Smooth muscle cell (in vitro differentiated cells): ENCODE data around the gene KLHL7. TPM values are rescaled to one million over a fixed set of nuclear protein-coding genes. Genes with fewer than 3 reads are reported as not detected.

Experiments
- DNase-seq: peaks from one replicate; lab custom pipeline; 2025; ENCODE audit not compliant: unreplicated experiment; lab: John Stamatoyannopoulos, UW
- H2AFZ ChIP-seq: fragments of 200-600 bp; sonication (generic); 2 replicates; pipeline ENCODE4 v1.6.0; 2016; ENCODE audit warnings: antibody characterized with exemption, low read depth, mild to moderate bottlenecking
- H3F3A ChIP-seq: fragments of 200-600 bp; sonication (generic); 2 replicates; pipeline ENCODE4 v1.6.0; 2017; ENCODE audit warnings: antibody characterized with exemption, low read depth
- H3K27ac ChIP-seq: fragments of 200-600 bp; sonication (generic); 2 replicates; pipeline ENCODE4 v1.5.1; 2016; ENCODE audit warnings: low read depth, mild to moderate bottlenecking
- H3K27me3 ChIP-seq: fragments of 200-600 bp; sonication (generic); 2 replicates; pipeline ENCODE4 v1.6.1; 2016; ENCODE audit warnings: low read depth, mild to moderate bottlenecking
- H3K36me3 ChIP-seq: fragments of 200-600 bp; sonication (generic); 2 replicates; pipeline ENCODE4 v1.5.1; 2016; ENCODE audit warnings: low read depth
- H3K4me1 ChIP-seq: fragments of 200-600 bp; sonication (generic); 2 replicates; pipeline ENCODE4 v1.5.1; 2016; ENCODE audit warnings: low read depth
- H3K4me2 ChIP-seq: fragments of 200-600 bp; sonication (generic); 2 replicates; pipeline ENCODE4 v1.6.0; 2016; ENCODE audit warnings: mild to moderate bottlenecking
- H3K4me3 ChIP-seq: fragments of 200-600 bp; sonication (generic); 2 replicates; pipeline ENCODE4 v1.5.1; 2016; ENCODE audit warnings: mild to moderate bottlenecking
- H3K79me2 ChIP-seq: fragments of 200-600 bp; sonication (generic); 2 replicates; pipeline ENCODE4 v1.6.0; 2016; ENCODE audit warnings: low read depth, mild to moderate bottlenecking
- H3K9ac ChIP-seq: fragments of 200-600 bp; sonication (generic); 2 replicates; pipeline ENCODE4 v1.6.0; 2016; ENCODE audit warnings: low read depth
- H3K9me3 ChIP-seq: fragments of 200-600 bp; sonication (generic); replicated peaks from 2 replicates; pipeline ENCODE4 v1.5.1; 2016; ENCODE audit warnings: low read depth
- H4K20me1 ChIP-seq: fragments of 200-600 bp; sonication (generic); 2 replicates; pipeline ENCODE4 v1.6.0; 2016; ENCODE audit warnings: low read depth
- CTCF ChIP-seq: fragments of 200-600 bp; sonication (generic); IDR thresholded peaks from 2 replicates; pipeline ENCODE4 v1.5.1; 2017; ENCODE audit warnings: borderline replicate concordance, mild to moderate bottlenecking, antibody characterized with exemption; ENCODE audit not compliant: insufficient read depth, poor library complexity, severe bottlenecking
- WGBS: methylation state at CpG from one replicate; pipeline ENCODE4 v1.1.7; 2016; ENCODE audit warnings: low lambda C conversion rate; 5-methylcytosine and 5-hydroxymethylcytosine counted together
- polyA plus RNA-seq: library from polyadenylated mRNA; unstranded; fragments of >200 nt; fragmentation: Nextera tagmentation; extraction: Ambion mirVana; gene quantifications from 2 replicates; pipeline ENCODE4 v1.2.1, GENCODE V29; 2016
- total RNA-seq: library from RNA; depleted of rRNA; stranded (reverse); fragments of >200 nt; gene quantifications from 2 replicates; pipeline ENCODE4 v1.2.3, GENCODE V29; 2014

The KLHL7 gene
- total and polyA plus RNA-seq, 2 experiments from 2014 or later, result 40.1 to 56.4 TPM

- DNase-seq, result no peak
- H3K9me3 ChIP-seq, result no peaks in the 10 kb centered on the region
- WGBS, result 24% methylated on average over 1 of the region's 1 CpG
These were observed 30.6 kb downstream of the KLHL7 start for GRCh38 chr7:23136216-23136615.

GRCh38 chr7:23157679-23158078, 52.1 kb downstream of the KLHL7 start:
- H2AFZ ChIP-seq, result no peak overlapping the region
- 79% methylated on average over 6 of the region's 6 CpGs for WGBS
- no peak for TF ChIP-seq CTCF
- H3K9me3 ChIP-seq, result no peaks in the 10 kb centered on the region
- no peaks in the 10 kb centered on the region for H3K4me1 ChIP-seq
- no peaks in the 10 kb centered on the region for H3K79me2 ChIP-seq
- no peak overlapping the region for H3K4me2 ChIP-seq
- no peak overlapping the region for H3K9ac ChIP-seq
- H3K27me3 ChIP-seq, result no peaks in the 10 kb centered on the region
- no peaks in the 10 kb centered on the region for H3F3A ChIP-seq
- H4K20me1 ChIP-seq, result no peaks in the 10 kb centered on the region
- H3K36me3 ChIP-seq, result no peaks in the 10 kb centered on the region
- no peak for DNase-seq
- H3K27ac ChIP-seq, result no peak overlapping the region
- no peak overlapping the region for H3K4me3 ChIP-seq

More at GRCh38 chr7:23136216-23136615, 30.6 kb downstream of the KLHL7 start:
- Histone ChIP-seq H3K4me2 (no peak overlapping the region), H2AFZ (no peak overlapping the region), H4K20me1 (no peaks in the 10 kb centered on the region), H3K36me3 (peaks cover 7% of the 10 kb centered on the region), H3K27me3 (no peaks in the 10 kb centered on the region), H3F3A (no peaks in the 10 kb centered on the region), H3K4me1 (no peaks in the 10 kb centered on the region), H3K27ac (no peak overlapping the region), H3K4me3 (no peak overlapping the region), H3K9ac (no peak overlapping the region), H3K79me2 (no peaks in the 10 kb centered on the region)
- TF ChIP-seq CTCF, result no peak

- H3K4me3 ChIP-seq, result no peak overlapping the region
- no peak for TF ChIP-seq CTCF
- H3K27me3 ChIP-seq, result no peaks in the 10 kb centered on the region
- no peaks in the 10 kb centered on the region for H3K79me2 ChIP-seq
- 94% methylated on average over 2 of the region's 2 CpGs for WGBS
- H3K9ac ChIP-seq, result no peak overlapping the region
- no peak for DNase-seq
- no peaks in the 10 kb centered on the region for H3F3A ChIP-seq
- no peak overlapping the region for H3K27ac ChIP-seq
- H3K4me2 ChIP-seq, result no peak overlapping the region
- no peak overlapping the region for H2AFZ ChIP-seq
- no peaks in the 10 kb centered on the region for H3K36me3 ChIP-seq
- no peaks in the 10 kb centered on the region for H4K20me1 ChIP-seq
- no peaks in the 10 kb centered on the region for H3K4me1 ChIP-seq
- no peaks in the 10 kb centered on the region for H3K9me3 ChIP-seq
These were observed 53.0 kb downstream of the KLHL7 start for GRCh38 chr7:23158546-23158945.

- Histone ChIP-seq H3K27ac (no peak overlapping the region), H3K4me3 (no peak overlapping the region), H3K4me2 (no peak overlapping the region), H3F3A (no peaks in the 10 kb centered on the region), H3K4me1 (no peaks in the 10 kb centered on the region), H4K20me1 (no peaks in the 10 kb centered on the region), H3K9me3 (no peaks in the 10 kb centered on the region), H3K36me3 (no peaks in the 10 kb centered on the region), H3K79me2 (no peaks in the 10 kb centered on the region), H3K27me3 (no peaks in the 10 kb centered on the region), H2AFZ (no peak overlapping the region), H3K9ac (no peak overlapping the region)
- 93% methylated on average over 1 of the region's 1 CpG for WGBS
- no peak for TF ChIP-seq CTCF
- no peak for DNase-seq
These were observed 55.9 kb downstream of the KLHL7 start for GRCh38 chr7:23161482-23161881.
